K562 (cell line): ENCODE results near the gene FMN2. TPM values are rescaled to one million over a fixed set of nuclear protein-coding genes. Genes with fewer than 3 reads are reported as not detected.

Source experiments
- ATAC-seq: fragments of 200-7000 bp; cut with Tn5 transposase; 3 replicates; pipeline ENCODE4 v1.9.1; 2020; ENCODE audit warnings: moderate library complexity
- BruUV-seq: library from RNA; stranded (reverse); fragments of 400-500 nt; replicated peaks from 2 replicates; lab custom pipeline; 2021; lab: Mats Ljungman, UMichigan
- CTCF ChIA-PET: fragments of 300-600 bp; formaldehyde crosslinking; extraction: SDS; loops from one replicate; lab custom pipeline; 2021; ENCODE audit warnings: low intra/inter-chr PET ratio; lab: Yijun Ruan, JAX
- POLR2A ChIA-PET: fragments of 300-600, 350-650 bp; sonication (Branson Sonifier 250); formaldehyde crosslinking; extraction: SDS; loops from one replicate; lab custom pipeline; 2021; ENCODE audit warnings: antibody characterized with exemption, inconsistent platforms; lab: Yijun Ruan, JAX
- DNase-seq, 4 experiments: peaks; one replicate each; pipeline versions ENCODE4 v3.0.0 to v3.0.0-alpha.2; 2011 to 2018; ENCODE audit warnings: low spot score in 3 of 4, mixed read lengths in 3 of 4; ENCODE audit errors: extremely low read depth in 1 of 4
- FAIRE-seq: peaks from 2 replicates; lab custom pipeline; 2011; peaks lifted over from hg19 to GRCh38; lab: Jason Lieb, UNC
- H2AFZ ChIP-seq: 2 replicates; pipeline ENCODE4 v1.6.0; 2011; ENCODE audit warnings: low read depth, low read length, control low read depth, inconsistent platforms
- H3K27ac ChIP-seq: fragments of 200-600 bp; 3 replicates; pipeline ENCODE4 v1.8.0; 2011; ENCODE audit warnings: low read depth, mild to moderate bottlenecking, control low read depth, inconsistent platforms, low read length, moderate library complexity, mixed read lengths; ENCODE audit errors: extremely low read depth
- H3K27me3 ChIP-seq, 2 experiments: fragments of 300-600 bp in 1 of 2; 2 replicates in 1 of 2; 3 replicates in 1 of 2; pipeline versions ENCODE4 v1.6.0 to v1.8.0; 2011; ENCODE audit warnings: inconsistent platforms in 2 of 2, low read length in 2 of 2, mild to moderate bottlenecking in 1 of 2, mixed read lengths in 1 of 2, moderate library complexity in 1 of 2; ENCODE audit not compliant: control insufficient read depth in 2 of 2, insufficient read depth in 2 of 2
- H3K36me3 ChIP-seq: fragments of 300-600 bp; 3 replicates; pipeline ENCODE4 v1.8.0; 2011; ENCODE audit warnings: mild to moderate bottlenecking, low read length, inconsistent platforms; ENCODE audit not compliant: control insufficient read depth, insufficient read depth
- H3K4me1 ChIP-seq, 2 experiments: fragments of 200-600 bp in 1 of 2; replicated peaks in 1 of 2; 2 replicates in 1 of 2; 3 replicates in 1 of 2; pipeline versions ENCODE4 v1.5.1 to v1.8.0; 2011; ENCODE audit warnings: inconsistent platforms in 2 of 2, low read length in 2 of 2, mild to moderate bottlenecking in 1 of 2, mixed read lengths in 1 of 2, moderate library complexity in 1 of 2; ENCODE audit not compliant: control insufficient read depth in 2 of 2, insufficient read depth in 2 of 2
- H3K4me2 ChIP-seq: 2 replicates; pipeline ENCODE4 v1.6.1; 2011; ENCODE audit warnings: low read length, control low read depth, inconsistent platforms, mixed read lengths; ENCODE audit not compliant: insufficient read depth
- H3K4me3 ChIP-seq: fragments of 200-600 bp; sonication (generic), shearing (Covaris generic); 2 replicates; pipeline ENCODE4 v1.5.1; 2016; ENCODE audit warnings: control low read depth, inconsistent platforms
- H3K79me2 ChIP-seq: fragments of 200-600 bp; 3 replicates; pipeline ENCODE4 v1.8.0; 2011; ENCODE audit warnings: low read length, inconsistent platforms; ENCODE audit not compliant: control insufficient read depth, insufficient read depth
- H3K9ac ChIP-seq, 2 experiments: 2 replicates each; pipeline versions ENCODE4 v1.6.0 to v1.6.1; 2011; ENCODE audit warnings: low read depth in 2 of 2, low read length in 2 of 2, control low read depth in 1 of 2, inconsistent platforms in 1 of 2, mild to moderate bottlenecking in 1 of 2, mixed read lengths in 1 of 2; ENCODE audit not compliant: insufficient read depth in 1 of 2
- H3K9me1 ChIP-seq: one replicate; pipeline ENCODE4 v1.6.0; 2011; ENCODE audit warnings: inconsistent platforms, mild to moderate bottlenecking, low read length, moderate library complexity; ENCODE audit not compliant: control insufficient read depth, insufficient read depth
- H3K9me3 ChIP-seq: replicated peaks from 2 replicates; pipeline ENCODE4 v1.5.1; 2011; ENCODE audit warnings: low read depth, low read length, inconsistent platforms; ENCODE audit not compliant: control insufficient read depth, insufficient read depth
- H4K20me1 ChIP-seq: replicated peaks from 2 replicates; pipeline ENCODE4 v1.6.1; 2011; ENCODE audit warnings: low read length, inconsistent platforms, mixed read lengths; ENCODE audit not compliant: control insufficient read depth, insufficient read depth
- BRCA1 ChIP-seq, 2 experiments: fragments of 450-650 bp in 1 of 2; sonication (generic) in 1 of 2; formaldehyde crosslinking in 1 of 2; IDR thresholded peaks; 2 replicates each; pipeline versions ENCODE4 v1.5.0 to v1.6.1; 2017 to 2020; ENCODE audit warnings: mild to moderate bottlenecking in 1 of 2, missing genetic modification reagents in 1 of 2
- CAMTA2 ChIP-seq: fragments of 250-450 bp; sonication (Bioruptor Pico); conservative IDR thresholded peaks from 2 replicates; pipeline ENCODE4 v1.5.1; 2022
- CC2D1A ChIP-seq: fragments of 450-650 bp; IDR thresholded peaks from 2 replicates; pipeline ENCODE4 v1.6.1; 2017; ENCODE audit warnings: mild to moderate bottlenecking
- FOXP1 ChIP-seq: sonication (generic); formaldehyde crosslinking; IDR thresholded peaks from 2 replicates; pipeline ENCODE4 v1.8.0; 2022; ENCODE audit warnings: mild to moderate bottlenecking, missing genetic modification reagents
- GTF2A2 ChIP-seq: IDR thresholded peaks from 2 replicates; pipeline ENCODE4 v1.6.1; 2016; ENCODE audit warnings: mild to moderate bottlenecking, missing genetic modification characterization, missing compliant biosample characterization
- MXI1 ChIP-seq: IDR thresholded peaks from 2 replicates; pipeline ENCODE4 v1.6.1; 2011; ENCODE audit warnings: low read depth, mild to moderate bottlenecking, improper control_type of control experiment, low read length
- POLR2A ChIP-seq: fragments of 450-650 bp; conservative IDR thresholded peaks from 2 replicates; pipeline ENCODE4 v1.6.1; 2016
- RHOXF2B ChIP-seq: fragments of 250-450 bp; sonication (Bioruptor Pico); conservative IDR thresholded peaks from 2 replicates; pipeline ENCODE4 v1.5.1; 2021
- SLC30A9 ChIP-seq: fragments of 250-450 bp; sonication (Bioruptor Pico); IDR thresholded peaks from 2 replicates; pipeline ENCODE4 v1.8.0; 2022; ENCODE audit warnings: mild to moderate bottlenecking, moderate library complexity
- ZNF217 ChIP-seq: sonication (generic); formaldehyde crosslinking; IDR thresholded peaks from 2 replicates; pipeline ENCODE4 v1.8.0; 2022; ENCODE audit warnings: mild to moderate bottlenecking, missing genetic modification reagents
- ZNF311 ChIP-seq: fragments of 250-450 bp; sonication (Bioruptor Pico); IDR thresholded peaks from 2 replicates; pipeline ENCODE4 v1.4.0; 2020; ENCODE audit warnings: mild to moderate bottlenecking, moderate library complexity
- ZNF764 ChIP-seq: fragments of 250-450 bp; sonication (Bioruptor Pico); IDR thresholded peaks from 2 replicates; pipeline ENCODE4 v1.4.0; 2020; ENCODE audit warnings: low read depth, mild to moderate bottlenecking, moderate library complexity
- WGBS: fragments of 100-300 bp; shearing (Covaris generic); methylation state at CpG from one replicate; pipeline ENCODE4 v1.1.6; 2016; ENCODE audit warnings: low coverage, mixed read lengths; ENCODE audit not compliant: insufficient coverage; ENCODE audit errors: missing lambda C conversion rate; 5-methylcytosine and 5-hydroxymethylcytosine counted together
- in situ Hi-C: fragments of 300-500 bp; cut with MboI; formaldehyde crosslinking; loops from 4 replicates; pipeline ENCODE4 v1.15.0; 2018; ENCODE audit warnings: inconsistent platforms, mixed read lengths
- intact Hi-C: fragments of 100-400 bp; cut with micrococcal nuclease; formaldehyde crosslinking; loops from 2 replicates; pipeline ENCODE4 v1.14.2; 2022
- polyA plus RNA-seq, 8 experiments: library from polyadenylated mRNA; depleted of rRNA in 4 of 8; stranded (reverse) in 5 of 8; unstranded in 3 of 8; fragments of >200 nt; fragmentation: Nextera tagmentation in 2 of 8; fragmentation: Illumina TruSeq in 1 of 8; extraction: Ambion mirVana in 2 of 8; extraction: Trizol in 1 of 8; gene quantifications; 2 replicates each; pipeline versions ENCODE4 v1.2.1 to v1.2.3, GENCODE V29; 2011 to 2014; ENCODE audit warnings: inconsistent platforms in 1 of 8, missing spikeins in 1 of 8
- total RNA-seq, 7 experiments: library from RNA; depleted of rRNA in 6 of 7; stranded (reverse); fragments of >200 nt in 6 of 7; fragmentation: Illumina TruSeq in 2 of 7; extraction: Trizol in 2 of 7; gene quantifications; 2 replicates each; pipeline versions ENCODE4 v1.2.1 to v1.2.3, GENCODE V29; 2011 to 2021; ENCODE audit warnings: low replicate concordance in 1 of 7
- TF ChIP-seq, protein P1 (sequence below): fragments of 250-450 bp; sonication (Bioruptor Pico); IDR thresholded peaks from 2 replicates; pipeline ENCODE4 v1.5.0; 2020; ENCODE audit warnings: mild to moderate bottlenecking
- TF ChIP-seq, protein P2 (sequence below): sonication (generic); formaldehyde crosslinking; IDR thresholded peaks from 2 replicates; pipeline ENCODE4 v1.8.0; 2022; ENCODE audit warnings: missing genetic modification reagents, mild to moderate bottlenecking, borderline replicate concordance
- TF ChIP-seq, protein P3 (sequence below): fragments of 250-450 bp; sonication (Bioruptor Pico); IDR thresholded peaks from 2 replicates; pipeline ENCODE4 v1.4.0; 2020; ENCODE audit warnings: mild to moderate bottlenecking, moderate library complexity
- TF ChIP-seq, protein P4 (sequence below), 2 experiments: fragments of 200-800 bp in 1 of 2; sonication (Bioruptor generic) in 1 of 2; sonication (generic) in 1 of 2; formaldehyde crosslinking in 1 of 2; IDR thresholded peaks in 1 of 2; conservative IDR thresholded peaks in 1 of 2; 2 replicates each; pipeline versions ENCODE4 v1.5.0 to v1.6.1; 2016 to 2020; ENCODE audit warnings: missing compliant biosample characterization in 1 of 2, missing genetic modification characterization in 1 of 2, missing genetic modification reagents in 1 of 2

Gene FMN2
- total and polyA plus RNA-seq, 9 of the 15 experiments (the other 6 are each of a cell fraction or from before 2014, with no cell fraction given), result 0.15 to 0.45 (median 0.16) TPM; not detected in 3

DNA sequence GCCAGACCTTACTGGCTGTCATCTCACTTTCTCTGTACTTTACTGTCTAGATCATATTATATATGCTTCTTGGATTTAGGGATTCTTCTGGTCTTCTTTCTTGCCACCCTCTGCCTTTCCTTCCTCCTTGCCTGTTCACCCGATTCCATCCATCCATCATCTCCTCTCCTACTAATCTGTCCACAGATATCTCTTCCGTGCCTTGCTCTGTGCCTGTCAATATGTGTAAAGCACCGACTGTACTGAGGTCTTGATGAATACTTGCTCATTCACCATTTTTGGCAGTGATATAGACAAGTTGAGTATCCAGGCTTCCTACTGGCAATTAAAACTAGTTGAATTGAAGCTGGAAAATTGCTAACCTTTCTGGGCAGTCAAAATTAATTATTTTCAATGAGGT is 8.1 kb downstream of the FMN2 start:
- Histone ChIP-seq H3K9me1 (no peaks in the 10 kb centered on the region), H3K4me1 (no peaks in the 10 kb centered on the region), H3K27me3 (no peaks in the 10 kb centered on the region), H3K27ac (no peak overlapping the region), H3K9me3 (no peaks in the 10 kb centered on the region), H3K9ac (no peak overlapping the region), H3K4me2 (no peak overlapping the region), H3K4me3 (no peak overlapping the region), H4K20me1 (no peaks in the 10 kb centered on the region), H2AFZ (no peak overlapping the region), H3K36me3 (no peaks in the 10 kb centered on the region), H3K79me2 (no peaks in the 10 kb centered on the region)
- intact Hi-C loops (no loop called here), in situ Hi-C loops (no loop called here)
- ChIA-PET POLR2A (no interaction called here), CTCF (no interaction called here)
- BruUV-seq, result no TSS peak
- FAIRE-seq (no peak), ATAC-seq (no peak), DNase-seq (no peak)
- 0% methylated on average over 3 of the region's 3 CpGs for WGBS
- no peak for TF ChIP-seq SLC30A9 (CRISPR knock-in tag)
- no peak for TF ChIP-seq RHOXF2B (CRISPR knock-in tag)
- TF ChIP-seq MXI1, result no peak
- TF ChIP-seq, protein P1, sequence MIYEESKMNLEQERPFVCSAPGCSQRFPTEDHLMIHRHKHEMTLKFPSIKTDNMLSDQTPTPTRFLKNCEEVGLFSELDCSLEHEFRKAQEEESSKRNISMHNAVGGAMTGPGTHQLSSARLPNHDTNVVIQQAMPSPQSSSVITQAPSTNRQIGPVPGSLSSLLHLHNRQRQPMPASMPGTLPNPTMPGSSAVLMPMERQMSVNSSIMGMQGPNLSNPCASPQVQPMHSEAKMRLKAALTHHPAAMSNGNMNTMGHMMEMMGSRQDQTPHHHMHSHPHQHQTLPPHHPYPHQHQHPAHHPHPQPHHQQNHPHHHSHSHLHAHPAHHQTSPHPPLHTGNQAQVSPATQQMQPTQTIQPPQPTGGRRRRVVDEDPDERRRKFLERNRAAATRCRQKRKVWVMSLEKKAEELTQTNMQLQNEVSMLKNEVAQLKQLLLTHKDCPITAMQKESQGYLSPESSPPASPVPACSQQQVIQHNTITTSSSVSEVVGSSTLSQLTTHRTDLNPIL (CRISPR knock-in tag), result no peak
- TF ChIP-seq ZNF311, result no peak
- TF ChIP-seq, protein P2, sequence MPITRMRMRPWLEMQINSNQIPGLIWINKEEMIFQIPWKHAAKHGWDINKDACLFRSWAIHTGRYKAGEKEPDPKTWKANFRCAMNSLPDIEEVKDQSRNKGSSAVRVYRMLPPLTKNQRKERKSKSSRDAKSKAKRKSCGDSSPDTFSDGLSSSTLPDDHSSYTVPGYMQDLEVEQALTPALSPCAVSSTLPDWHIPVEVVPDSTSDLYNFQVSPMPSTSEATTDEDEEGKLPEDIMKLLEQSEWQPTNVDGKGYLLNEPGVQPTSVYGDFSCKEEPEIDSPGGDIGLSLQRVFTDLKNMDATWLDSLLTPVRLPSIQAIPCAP (CRISPR knock-in tag), result no peak
- TF ChIP-seq, protein P3, sequence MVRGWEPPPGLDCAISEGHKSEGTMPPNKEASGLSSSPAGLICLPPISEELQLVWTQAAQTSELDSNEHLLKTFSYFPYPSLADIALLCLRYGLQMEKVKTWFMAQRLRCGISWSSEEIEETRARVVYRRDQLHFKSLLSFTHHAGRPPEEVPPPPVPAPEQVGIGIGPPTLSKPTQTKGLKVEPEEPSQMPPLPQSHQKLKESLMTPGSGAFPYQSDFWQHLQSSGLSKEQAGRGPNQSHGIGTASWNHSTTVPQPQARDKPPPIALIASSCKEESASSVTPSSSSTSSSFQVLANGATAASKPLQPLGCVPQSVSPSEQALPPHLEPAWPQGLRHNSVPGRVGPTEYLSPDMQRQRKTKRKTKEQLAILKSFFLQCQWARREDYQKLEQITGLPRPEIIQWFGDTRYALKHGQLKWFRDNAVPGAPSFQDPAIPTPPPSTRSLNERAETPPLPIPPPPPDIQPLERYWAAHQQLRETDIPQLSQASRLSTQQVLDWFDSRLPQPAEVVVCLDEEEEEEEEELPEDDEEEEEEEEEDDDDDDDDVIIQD (CRISPR knock-in tag), result no peak
- TF ChIP-seq, protein P4, sequence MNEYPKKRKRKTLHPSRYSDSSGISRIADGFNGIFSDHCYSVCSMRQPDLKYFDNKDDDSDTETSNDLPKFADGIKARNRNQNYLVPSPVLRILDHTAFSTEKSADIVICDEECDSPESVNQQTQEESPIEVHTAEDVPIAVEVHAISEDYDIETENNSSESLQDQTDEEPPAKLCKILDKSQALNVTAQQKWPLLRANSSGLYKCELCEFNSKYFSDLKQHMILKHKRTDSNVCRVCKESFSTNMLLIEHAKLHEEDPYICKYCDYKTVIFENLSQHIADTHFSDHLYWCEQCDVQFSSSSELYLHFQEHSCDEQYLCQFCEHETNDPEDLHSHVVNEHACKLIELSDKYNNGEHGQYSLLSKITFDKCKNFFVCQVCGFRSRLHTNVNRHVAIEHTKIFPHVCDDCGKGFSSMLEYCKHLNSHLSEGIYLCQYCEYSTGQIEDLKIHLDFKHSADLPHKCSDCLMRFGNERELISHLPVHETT (CRISPR knock-in tag; conservative IDR thresholded peaks at IDR 0.05 in 1 of 2, IDR thresholded peaks at IDR 0.05 in 1 of 2), result no peak
- TF ChIP-seq CC2D1A, result no peak
- no peak for TF ChIP-seq POLR2A
- no peak for TF ChIP-seq CAMTA2
- TF ChIP-seq ZNF764 (CRISPR knock-in tag), result no peak
- TF ChIP-seq GTF2A2, result no peak
- no peak for TF ChIP-seq ZNF217 (CRISPR knock-in tag)
- no peak for TF ChIP-seq FOXP1
- TF ChIP-seq BRCA1 (IDR thresholded peaks at IDR 0.05), result no peak
- no peak for TF ChIP-seq BRCA1 (CRISPR knock-in tag; IDR thresholded peaks at IDR 0.05)
